OCI-LY7 (cell line): Measurements from ENCODE around the gene ABCB8. TPM values are rescaled to one million over a fixed set of nuclear protein-coding genes. Genes with fewer than 3 reads are reported as not detected.

Experiments used
- BruUV-seq: library from RNA; stranded (reverse); fragments of 400-500 nt; replicated peaks from 2 replicates; lab custom pipeline; 2021; lab: Mats Ljungman, UMichigan
- CTCF ChIA-PET: fragments of 300-600 bp; sonication (Branson Sonifier 250); formaldehyde crosslinking; loops from one replicate; lab custom pipeline; 2022; ENCODE audit warnings: antibody characterized with exemption; ENCODE audit not compliant: unreplicated experiment; lab: Charles Lee
- POLR2A ChIA-PET: fragments of 300-600 bp; sonication (Branson Sonifier 250); formaldehyde crosslinking; loops from one replicate; lab custom pipeline; 2022; ENCODE audit warnings: antibody characterized with exemption; lab: Charles Lee
- DNase-seq: peaks from one replicate; pipeline ENCODE4 v3.0.0-alpha.2; 2015; ENCODE audit warnings: low spot score
- H2AFZ ChIP-seq: fragments of 200-600 bp; sonication (generic), shearing (Covaris generic); 2 replicates; pipeline ENCODE4 v1.6.1; 2014; ENCODE audit warnings: mild to moderate bottlenecking, antibody characterized with exemption, low read length, moderate library complexity
- H3K27ac ChIP-seq: fragments of 200-600 bp; sonication (generic); 2 replicates; pipeline ENCODE4 v1.5.1; 2014; ENCODE audit warnings: mixed run types, low read depth, mild to moderate bottlenecking, moderate library complexity, low read length, inconsistent platforms; ENCODE audit not compliant: poor library complexity, severe bottlenecking
- H3K36me3 ChIP-seq: fragments of 200-600 bp; sonication (generic); 2 replicates; pipeline ENCODE4 v1.6.1; 2014; ENCODE audit warnings: mild to moderate bottlenecking, antibody characterized with exemption, low read length, moderate library complexity, mixed read lengths; ENCODE audit not compliant: insufficient read depth
- H3K4me1 ChIP-seq: fragments of 200-600 bp; sonication (generic); 2 replicates; pipeline ENCODE4 v1.5.1; 2014; ENCODE audit warnings: mild to moderate bottlenecking, low read length; ENCODE audit not compliant: insufficient read depth, poor library complexity, severe bottlenecking
- H3K4me2 ChIP-seq: fragments of 200-600 bp; sonication (generic); 2 replicates; pipeline ENCODE4 v1.6.1; 2014; ENCODE audit warnings: mild to moderate bottlenecking, low read length
- H3K4me3 ChIP-seq: fragments of 200-600 bp; sonication (generic); 2 replicates; pipeline ENCODE4 v1.5.1; 2014; ENCODE audit warnings: mild to moderate bottlenecking, low read depth, low read length; ENCODE audit not compliant: poor library complexity, severe bottlenecking
- H3K79me2 ChIP-seq: fragments of 200-600 bp; sonication (generic); 2 replicates; pipeline ENCODE4 v1.6.1; 2016; ENCODE audit warnings: low read depth, mild to moderate bottlenecking, low read length, moderate library complexity, mixed read lengths; ENCODE audit not compliant: insufficient read depth
- H3K9me2 ChIP-seq: fragments of 200-600 bp; sonication (generic); 2 replicates; pipeline ENCODE4 v1.6.1; 2016; ENCODE audit warnings: mild to moderate bottlenecking, low read length, mixed read lengths; ENCODE audit not compliant: insufficient read depth
- H3K9me3 ChIP-seq: fragments of 200-600 bp; sonication (generic); 2 replicates; pipeline ENCODE4 v1.6.1; 2014; ENCODE audit warnings: mild to moderate bottlenecking, mixed run types, low read length, mixed read lengths
- H4K20me1 ChIP-seq: fragments of 200-600 bp; sonication (generic); 2 replicates; pipeline ENCODE4 v1.6.1; 2014; ENCODE audit warnings: mild to moderate bottlenecking, antibody characterized with exemption, low read length, moderate library complexity, mixed read lengths; ENCODE audit not compliant: insufficient read depth
- CTCF ChIP-seq: fragments of 200-600 bp; sonication (generic); conservative IDR thresholded peaks from 2 replicates; pipeline ENCODE4 v1.5.1; 2014; ENCODE audit warnings: mild to moderate bottlenecking, antibody characterized with exemption, low read length, moderate library complexity, mixed read lengths
- EZH2phosphoT487 ChIP-seq: fragments of 200-600 bp; sonication (generic); IDR thresholded peaks from 2 replicates; pipeline ENCODE4 v1.6.1; 2018; ENCODE audit warnings: low read depth, borderline replicate concordance, mild to moderate bottlenecking, mixed run types, antibody characterized with exemption, low read length, moderate library complexity, mixed read lengths
- intact Hi-C: fragments of 100-400 bp; cut with micrococcal nuclease; formaldehyde crosslinking; loops from one replicate; pipeline ENCODE4 v1.10.0; 2022; ENCODE audit not compliant: unreplicated experiment
- total RNA-seq, 2 experiments: library from RNA; depleted of rRNA in 1 of 2; stranded (reverse); fragments of >200 nt in 1 of 2; shearing (Covaris generic) in 1 of 2; gene quantifications; 2 replicates each; pipeline ENCODE4 v1.2.3, GENCODE V29; 2014 to 2022

Gene ABCB8
- total RNA-seq, 2 experiments from 2014 or later: 32.0 to 64.7 TPM

GRCh38 chr7:151001546-151001945 lies 26.7 kb upstream of the ABCB8 start:
- TF ChIP-seq EZH2phosphoT487: no peak
- TF ChIP-seq CTCF: no peak
- intact Hi-C loops: no loop called here
- no peak overlapping the region for H3K4me2 ChIP-seq
- ChIA-PET POLR2A (no interaction called here), CTCF (no interaction called here)
- DNase-seq: no peak
- H3K9me2 ChIP-seq: no peaks in the 10 kb centered on the region
- no peak overlapping the region for H3K27ac ChIP-seq
- H2AFZ ChIP-seq: no peak overlapping the region
- no peaks in the 10 kb centered on the region for H3K9me3 ChIP-seq
- no peaks in the 10 kb centered on the region for H3K36me3 ChIP-seq
- H3K4me1 ChIP-seq: peaks cover 8% of the 10 kb centered on the region
- no peak overlapping the region for H3K4me3 ChIP-seq
- H4K20me1 ChIP-seq: no peaks in the 10 kb centered on the region
- BruUV-seq: no TSS peak
- no peaks in the 10 kb centered on the region for H3K79me2 ChIP-seq

- no peak overlapping the region for H3K4me2 ChIP-seq
- intact Hi-C loops: no loop called here
- H2AFZ ChIP-seq: no peak overlapping the region
- ChIA-PET POLR2A (no interaction called here), CTCF (no interaction called here)
- no peaks in the 10 kb centered on the region for H3K9me2 ChIP-seq
- H3K9me3 ChIP-seq: no peaks in the 10 kb centered on the region
- no peaks in the 10 kb centered on the region for H3K36me3 ChIP-seq
- H3K79me2 ChIP-seq: no peaks in the 10 kb centered on the region
- no peak for TF ChIP-seq EZH2phosphoT487
- no peak for TF ChIP-seq CTCF
- no peak for DNase-seq
- no peaks in the 10 kb centered on the region for H4K20me1 ChIP-seq
- no TSS peak for BruUV-seq
- peaks cover 7% of the 10 kb centered on the region for H3K4me1 ChIP-seq
- H3K27ac ChIP-seq: no peak overlapping the region
- no peak overlapping the region for H3K4me3 ChIP-seq
These were observed 24.7 kb upstream of the ABCB8 start for GRCh38 chr7:151003572-151003971.

- no peak for DNase-seq
- Histone ChIP-seq H3K79me2 (no peaks in the 10 kb centered on the region), H3K4me3 (no peak overlapping the region), H2AFZ (no peak overlapping the region), H3K4me2 (no peak overlapping the region), H3K4me1 (peaks cover 7% of the 10 kb centered on the region), H3K9me3 (no peaks in the 10 kb centered on the region), H4K20me1 (no peaks in the 10 kb centered on the region), H3K9me2 (no peaks in the 10 kb centered on the region), H3K36me3 (no peaks in the 10 kb centered on the region), H3K27ac (no peak overlapping the region)
- intact Hi-C loops: loop anchor here (5.0 kb wide), 1 partner anchor 43 kb away; no protein-coding TSS in a partner anchor
- BruUV-seq: no TSS peak
- no peak for TF ChIP-seq CTCF
- TF ChIP-seq EZH2phosphoT487: no peak
- POLR2A ChIA-PET: no interaction called here
- CTCF ChIA-PET: no interaction called here
These were observed 22.7 kb upstream of the ABCB8 start for GRCh38 chr7:151005566-151005965.
